ENCODE measurements around the gene PRKN. TPM values are rescaled to one million over a fixed set of nuclear protein-coding genes. Genes with fewer than 3 reads are reported as not detected.

PRKN gene
- total and polyA plus RNA-seq, 2 experiments from 2014 or later: 0.10 to 0.84 TPM

DNA sequence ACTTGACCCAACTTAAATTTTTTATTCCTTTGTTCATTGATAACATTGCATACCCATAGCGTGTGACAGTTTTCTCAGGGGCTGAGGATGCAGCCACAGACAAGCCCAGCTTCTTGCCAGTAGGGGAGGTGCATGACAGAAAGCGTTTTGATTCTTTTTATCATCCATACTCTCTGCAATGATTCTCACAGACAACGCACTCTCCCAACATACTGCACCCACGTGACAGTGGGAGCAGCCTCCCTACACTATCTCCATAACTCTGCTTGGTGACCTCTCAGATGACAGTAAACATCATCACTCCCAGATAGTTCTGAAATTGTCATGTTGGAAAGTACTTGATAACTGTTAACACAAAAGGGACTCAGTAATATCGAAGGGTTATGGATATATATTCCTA, 972.5 kb downstream of the PRKN start (continued):
- TF ChIP-seq, protein P1, sequence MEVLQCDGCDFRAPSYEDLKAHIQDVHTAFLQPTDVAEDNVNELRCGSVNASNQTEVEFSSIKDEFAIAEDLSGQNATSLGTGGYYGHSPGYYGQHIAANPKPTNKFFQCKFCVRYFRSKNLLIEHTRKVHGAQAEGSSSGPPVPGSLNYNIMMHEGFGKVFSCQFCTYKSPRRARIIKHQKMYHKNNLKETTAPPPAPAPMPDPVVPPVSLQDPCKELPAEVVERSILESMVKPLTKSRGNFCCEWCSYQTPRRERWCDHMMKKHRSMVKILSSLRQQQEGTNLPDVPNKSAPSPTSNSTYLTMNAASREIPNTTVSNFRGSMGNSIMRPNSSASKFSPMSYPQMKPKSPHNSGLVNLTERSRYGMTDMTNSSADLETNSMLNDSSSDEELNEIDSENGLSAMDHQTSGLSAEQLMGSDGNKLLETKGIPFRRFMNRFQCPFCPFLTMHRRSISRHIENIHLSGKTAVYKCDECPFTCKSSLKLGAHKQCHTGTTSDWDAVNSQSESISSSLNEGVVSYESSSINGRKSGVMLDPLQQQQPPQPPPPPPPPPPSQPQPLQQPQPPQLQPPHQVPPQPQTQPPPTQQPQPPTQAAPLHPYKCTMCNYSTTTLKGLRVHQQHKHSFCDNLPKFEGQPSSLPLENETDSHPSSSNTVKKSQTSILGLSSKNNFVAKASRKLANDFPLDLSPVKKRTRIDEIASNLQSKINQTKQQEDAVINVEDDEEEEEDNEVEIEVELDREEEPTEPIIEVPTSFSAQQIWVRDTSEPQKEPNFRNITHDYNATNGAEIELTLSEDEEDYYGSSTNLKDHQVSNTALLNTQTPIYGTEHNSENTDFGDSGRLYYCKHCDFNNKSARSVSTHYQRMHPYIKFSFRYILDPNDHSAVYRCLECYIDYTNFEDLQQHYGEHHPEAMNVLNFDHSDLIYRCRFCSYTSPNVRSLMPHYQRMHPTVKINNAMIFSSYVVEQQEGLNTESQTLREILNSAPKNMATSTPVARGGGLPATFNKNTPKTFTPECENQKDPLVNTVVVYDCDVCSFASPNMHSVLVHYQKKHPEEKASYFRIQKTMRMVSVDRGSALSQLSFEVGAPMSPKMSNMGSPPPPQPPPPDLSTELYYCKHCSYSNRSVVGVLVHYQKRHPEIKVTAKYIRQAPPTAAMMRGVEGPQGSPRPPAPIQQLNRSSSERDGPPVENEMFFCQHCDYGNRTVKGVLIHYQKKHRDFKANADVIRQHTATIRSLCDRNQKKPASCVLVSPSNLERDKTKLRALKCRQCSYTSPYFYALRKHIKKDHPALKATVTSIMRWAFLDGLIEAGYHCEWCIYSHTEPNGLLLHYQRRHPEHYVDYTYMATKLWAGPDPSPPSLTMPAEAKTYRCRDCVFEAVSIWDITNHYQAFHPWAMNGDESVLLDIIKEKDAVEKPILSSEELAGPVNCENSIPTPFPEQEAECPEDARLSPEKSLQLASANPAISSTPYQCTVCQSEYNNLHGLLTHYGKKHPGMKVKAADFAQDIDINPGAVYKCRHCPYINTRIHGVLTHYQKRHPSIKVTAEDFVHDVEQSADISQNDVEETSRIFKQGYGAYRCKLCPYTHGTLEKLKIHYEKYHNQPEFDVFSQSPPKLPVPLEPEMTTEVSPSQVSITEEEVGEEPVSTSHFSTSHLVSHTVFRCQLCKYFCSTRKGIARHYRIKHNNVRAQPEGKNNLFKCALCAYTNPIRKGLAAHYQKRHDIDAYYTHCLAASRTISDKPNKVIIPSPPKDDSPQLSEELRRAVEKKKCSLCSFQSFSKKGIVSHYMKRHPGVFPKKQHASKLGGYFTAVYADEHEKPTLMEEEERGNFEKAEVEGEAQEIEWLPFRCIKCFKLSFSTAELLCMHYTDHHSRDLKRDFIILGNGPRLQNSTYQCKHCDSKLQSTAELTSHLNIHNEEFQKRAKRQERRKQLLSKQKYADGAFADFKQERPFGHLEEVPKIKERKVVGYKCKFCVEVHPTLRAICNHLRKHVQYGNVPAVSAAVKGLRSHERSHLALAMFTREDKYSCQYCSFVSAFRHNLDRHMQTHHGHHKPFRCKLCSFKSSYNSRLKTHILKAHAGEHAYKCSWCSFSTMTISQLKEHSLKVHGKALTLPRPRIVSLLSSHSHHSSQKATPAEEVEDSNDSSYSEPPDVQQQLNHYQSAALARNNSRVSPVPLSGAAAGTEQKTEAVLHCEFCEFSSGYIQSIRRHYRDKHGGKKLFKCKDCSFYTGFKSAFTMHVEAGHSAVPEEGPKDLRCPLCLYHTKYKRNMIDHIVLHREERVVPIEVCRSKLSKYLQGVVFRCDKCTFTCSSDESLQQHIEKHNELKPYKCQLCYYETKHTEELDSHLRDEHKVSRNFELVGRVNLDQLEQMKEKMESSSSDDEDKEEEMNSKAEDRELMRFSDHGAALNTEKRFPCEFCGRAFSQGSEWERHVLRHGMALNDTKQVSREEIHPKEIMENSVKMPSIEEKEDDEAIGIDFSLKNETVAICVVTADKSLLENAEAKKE (CRISPR knock-in tag; IDR thresholded peaks at IDR 0.05): no peak

DNA sequence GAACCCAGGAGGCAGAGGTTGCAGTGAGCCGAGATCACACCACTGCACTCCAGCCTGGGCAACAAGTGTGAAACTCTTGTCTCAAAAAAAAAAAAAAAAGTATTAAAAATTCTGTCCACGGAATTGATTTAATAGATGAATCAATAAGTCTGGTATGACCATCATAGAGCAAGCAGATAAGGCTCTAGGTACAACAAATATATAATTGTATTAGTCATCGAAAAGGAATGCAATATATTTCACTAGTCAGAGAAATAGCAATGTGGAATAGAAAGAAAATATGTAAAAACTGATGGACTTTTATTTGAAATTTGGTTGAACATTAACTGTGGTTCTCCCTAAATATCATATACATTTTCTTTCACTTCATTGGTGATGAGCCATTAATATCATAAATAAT, 976.9 kb downstream of the PRKN start:
- Histone ChIP-seq H3F3A (replicated peaks; ENCODE audit: low read depth) (no peaks in the 10 kb centered on the region), H3K36me3 (ENCODE audit: insufficient read depth) (no peaks in the 10 kb centered on the region), H3K27me3 (ENCODE audit: insufficient read depth) (no peaks in the 10 kb centered on the region), H3K9me2 (ENCODE audit: insufficient read depth) (no peaks in the 10 kb centered on the region), H3K4me2 (no peak overlapping the region), H3K79me2 (replicated peaks; ENCODE audit: insufficient read depth) (no peaks in the 10 kb centered on the region), H3K27ac (ENCODE audit: low read depth) (no peak overlapping the region), H2AFZ (no peak overlapping the region), H3K4me1 (ENCODE audit: insufficient read depth) (no peaks in the 10 kb centered on the region), H3K4me3 (no peak overlapping the region), H4K20me1 (replicated peaks; ENCODE audit: insufficient read depth) (no peaks in the 10 kb centered on the region)
- Mint-ChIP-seq H3K36me3 (ENCODE audit: low read depth) (no peaks in the 10 kb centered on the region), H3K4me3 (no peak overlapping the region), H3K9me3 (no peaks in the 10 kb centered on the region), H3K4me1 (no peaks in the 10 kb centered on the region; the same call in 2 of the 3 replicates), H3K27ac (no peak overlapping the region), H3K27me3 (ENCODE audit: insufficient read depth, low read depth, poor library complexity) (no peaks in the 10 kb centered on the region)
- TF ChIP-seq NANOG (IDR thresholded peaks at IDR 0.05; ENCODE audit: borderline replicate concordance): no peak
- no peak for TF ChIP-seq EZH2phosphoT487 (IDR thresholded peaks at IDR 0.05; ENCODE audit: unreplicated experiment)
- no peak for TF ChIP-seq ZNF331 (CRISPR knock-in tag; IDR thresholded peaks at IDR 0.05; ENCODE audit: low read depth)
- TF ChIP-seq, protein P2, sequence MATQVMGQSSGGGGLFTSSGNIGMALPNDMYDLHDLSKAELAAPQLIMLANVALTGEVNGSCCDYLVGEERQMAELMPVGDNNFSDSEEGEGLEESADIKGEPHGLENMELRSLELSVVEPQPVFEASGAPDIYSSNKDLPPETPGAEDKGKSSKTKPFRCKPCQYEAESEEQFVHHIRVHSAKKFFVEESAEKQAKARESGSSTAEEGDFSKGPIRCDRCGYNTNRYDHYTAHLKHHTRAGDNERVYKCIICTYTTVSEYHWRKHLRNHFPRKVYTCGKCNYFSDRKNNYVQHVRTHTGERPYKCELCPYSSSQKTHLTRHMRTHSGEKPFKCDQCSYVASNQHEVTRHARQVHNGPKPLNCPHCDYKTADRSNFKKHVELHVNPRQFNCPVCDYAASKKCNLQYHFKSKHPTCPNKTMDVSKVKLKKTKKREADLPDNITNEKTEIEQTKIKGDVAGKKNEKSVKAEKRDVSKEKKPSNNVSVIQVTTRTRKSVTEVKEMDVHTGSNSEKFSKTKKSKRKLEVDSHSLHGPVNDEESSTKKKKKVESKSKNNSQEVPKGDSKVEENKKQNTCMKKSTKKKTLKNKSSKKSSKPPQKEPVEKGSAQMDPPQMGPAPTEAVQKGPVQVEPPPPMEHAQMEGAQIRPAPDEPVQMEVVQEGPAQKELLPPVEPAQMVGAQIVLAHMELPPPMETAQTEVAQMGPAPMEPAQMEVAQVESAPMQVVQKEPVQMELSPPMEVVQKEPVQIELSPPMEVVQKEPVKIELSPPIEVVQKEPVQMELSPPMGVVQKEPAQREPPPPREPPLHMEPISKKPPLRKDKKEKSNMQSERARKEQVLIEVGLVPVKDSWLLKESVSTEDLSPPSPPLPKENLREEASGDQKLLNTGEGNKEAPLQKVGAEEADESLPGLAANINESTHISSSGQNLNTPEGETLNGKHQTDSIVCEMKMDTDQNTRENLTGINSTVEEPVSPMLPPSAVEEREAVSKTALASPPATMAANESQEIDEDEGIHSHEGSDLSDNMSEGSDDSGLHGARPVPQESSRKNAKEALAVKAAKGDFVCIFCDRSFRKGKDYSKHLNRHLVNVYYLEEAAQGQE (IDR thresholded peaks at IDR 0.05; ENCODE audit: unreplicated experiment): no peak
- TF ChIP-seq, protein P3, sequence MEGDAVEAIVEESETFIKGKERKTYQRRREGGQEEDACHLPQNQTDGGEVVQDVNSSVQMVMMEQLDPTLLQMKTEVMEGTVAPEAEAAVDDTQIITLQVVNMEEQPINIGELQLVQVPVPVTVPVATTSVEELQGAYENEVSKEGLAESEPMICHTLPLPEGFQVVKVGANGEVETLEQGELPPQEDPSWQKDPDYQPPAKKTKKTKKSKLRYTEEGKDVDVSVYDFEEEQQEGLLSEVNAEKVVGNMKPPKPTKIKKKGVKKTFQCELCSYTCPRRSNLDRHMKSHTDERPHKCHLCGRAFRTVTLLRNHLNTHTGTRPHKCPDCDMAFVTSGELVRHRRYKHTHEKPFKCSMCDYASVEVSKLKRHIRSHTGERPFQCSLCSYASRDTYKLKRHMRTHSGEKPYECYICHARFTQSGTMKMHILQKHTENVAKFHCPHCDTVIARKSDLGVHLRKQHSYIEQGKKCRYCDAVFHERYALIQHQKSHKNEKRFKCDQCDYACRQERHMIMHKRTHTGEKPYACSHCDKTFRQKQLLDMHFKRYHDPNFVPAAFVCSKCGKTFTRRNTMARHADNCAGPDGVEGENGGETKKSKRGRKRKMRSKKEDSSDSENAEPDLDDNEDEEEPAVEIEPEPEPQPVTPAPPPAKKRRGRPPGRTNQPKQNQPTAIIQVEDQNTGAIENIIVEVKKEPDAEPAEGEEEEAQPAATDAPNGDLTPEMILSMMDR (conservative IDR thresholded peaks at IDR 0.05; ENCODE audit: low read depth in 2 of 2): no peak
- TF ChIP-seq JUNB (IDR thresholded peaks at IDR 0.05; ENCODE audit: unreplicated experiment): no peak
- no peak for TF ChIP-seq CREB1 (CRISPR knock-in tag; IDR thresholded peaks at IDR 0.05; ENCODE audit: low read depth)
- DNase-seq (ENCODE audit: low spot score) (no peak), ATAC-seq (no peak)

Data from GM23338 (cell line).